ENCODE results near the gene GABBR2.
"Not testable (repeated sequence)": the region's sequence is repeated elsewhere in the genome, so short reads cannot be mapped to it uniquely, and the experiment has no call there.

The GABBR2 gene

GRCh38 chr9:98591696-98592095 is 117.0 kb downstream of the GABBR2 start:
- no peak for DNase-seq

GRCh38 chr9:98590101-98590500 is 118.6 kb downstream of the GABBR2 start:
- DNase-seq = no peak

- DNase-seq = no peak
These were observed 119.6 kb downstream of the GABBR2 start for GRCh38 chr9:98589102-98589501.

- not testable (repeated sequence) for DNase-seq
These were observed 123.8 kb downstream of the GABBR2 start for GRCh38 chr9:98584853-98585438.

GRCh38 chr9:98584059-98584458 is 124.7 kb downstream of the GABBR2 start:
- no peak for DNase-seq

GRCh38 chr9:98583417-98583816 is 125.3 kb downstream of the GABBR2 start:
- DNase-seq = no peak

GRCh38 chr9:98580956-98581355 is 127.8 kb downstream of the GABBR2 start:
- DNase-seq = no peak

- no peak for DNase-seq
These were observed 129.0 kb downstream of the GABBR2 start for GRCh38 chr9:98579700-98580099.

- DNase-seq = no peak
These were observed 131.3 kb downstream of the GABBR2 start for GRCh38 chr9:98577446-98577845.

- DNase-seq = no peak
These were observed 131.9 kb downstream of the GABBR2 start for GRCh38 chr9:98576859-98577258.

GRCh38 chr9:98576354-98576753 is 132.4 kb downstream of the GABBR2 start:
- no peak for DNase-seq

- DNase-seq = no peak
These were observed 133.1 kb downstream of the GABBR2 start for GRCh38 chr9:98575379-98576346.

- DNase-seq = no peak
These were observed 134.9 kb downstream of the GABBR2 start for GRCh38 chr9:98573749-98574278.

- DNase-seq = no peak
These were observed 135.9 kb downstream of the GABBR2 start for GRCh38 chr9:98572796-98573195.

- DNase-seq = no peak
These were observed 136.6 kb downstream of the GABBR2 start for GRCh38 chr9:98572054-98572627.

- DNase-seq = no peak
These were observed 137.1 kb downstream of the GABBR2 start for GRCh38 chr9:98571643-98572042.

- no peak for DNase-seq
These were observed 137.9 kb downstream of the GABBR2 start for GRCh38 chr9:98570663-98571440.

GRCh38 chr9:98570055-98570454 is 138.7 kb downstream of the GABBR2 start:
- no peak for DNase-seq

- DNase-seq = no peak
These were observed 139.2 kb downstream of the GABBR2 start for GRCh38 chr9:98569491-98569890.

GRCh38 chr9:98568909-98569469 is 139.7 kb downstream of the GABBR2 start:
- DNase-seq = no peak

- no peak for DNase-seq
These were observed 140.4 kb downstream of the GABBR2 start for GRCh38 chr9:98568234-98568908.
